Measurements from ENCODE around the gene ANKRD34A. TPM values are rescaled to one million over a fixed set of nuclear protein-coding genes. Genes with fewer than 3 reads are reported as not detected.

ANKRD34A gene
- total RNA-seq, 1 experiment from 2014 or later, result 0.77 TPM

GRCh38 chr1:146001709-146002108 is 37.3 kb upstream of the ANKRD34A start:
- Histone ChIP-seq H3K4me3 (ENCODE audit: low read depth, low read length) (no peak overlapping the region), H3K4me1 (peaks cover 4% of the 10 kb centered on the region; the same call in 1 of the 2 replicates), H3K36me3 (ENCODE audit: control insufficient read depth, insufficient read depth, low read length) (no peaks in the 10 kb centered on the region), H3K9me3 (no peaks in the 10 kb centered on the region), H3K27me3 (replicated peaks; ENCODE audit: control insufficient read depth, insufficient read depth, low read length) (no peaks in the 10 kb centered on the region)
- H3K27me3 Mint-ChIP-seq (ENCODE audit: insufficient read depth, unreplicated experiment), result no peaks in the 10 kb centered on the region
- peaks cover 11% of the 10 kb centered on the region for H3K4me1 Mint-ChIP-seq (ENCODE audit: low read depth, unreplicated experiment)
- peaks cover under 1% of the 10 kb centered on the region for H3K36me3 Mint-ChIP-seq (ENCODE audit: insufficient read depth, unreplicated experiment)
- ChIA-PET CTCF (interaction anchor here (0.6 kb wide), 1 partner anchor 12 kb away, joined by 3 read pairs; no protein-coding TSS in a partner anchor), POLR2A (no interaction called here)
- DNase-seq, result no peak
- BruUV-seq (replicated peaks), result no TSS peak
- H3K9me3 Mint-ChIP-seq (ENCODE audit: unreplicated experiment), result no peaks in the 10 kb centered on the region
- no peak overlapping the region for H3K27ac Mint-ChIP-seq (ENCODE audit: unreplicated experiment)
- H3K4me3 Mint-ChIP-seq (ENCODE audit: unreplicated experiment), result no peak overlapping the region
- TF ChIP-seq CTCF (IDR thresholded peaks at IDR 0.05; ENCODE audit: insufficient read depth in 1 of 2, low read depth in 1 of 2, low read length in 1 of 2, severe bottlenecking in 1 of 2, unreplicated experiment in 1 of 2), result no peak
- intact Hi-C loops (cut with micrococcal nuclease; ENCODE audit: unreplicated experiment), result no loop called here

GRCh38 chr1:145999321-146000024 is 35.1 kb upstream of the ANKRD34A start:
- peaks cover 15% of the 10 kb centered on the region for H3K4me1 Mint-ChIP-seq (ENCODE audit: low read depth, unreplicated experiment)
- no peaks in the 10 kb centered on the region for H3K27me3 Mint-ChIP-seq (ENCODE audit: insufficient read depth, unreplicated experiment)
- no peak overlapping the region for H3K4me3 ChIP-seq (ENCODE audit: low read depth, low read length)
- H3K9me3 ChIP-seq, result no peaks in the 10 kb centered on the region
- peaks cover 12% of the 10 kb centered on the region; the same call in 1 of the 2 replicates for H3K4me1 ChIP-seq
- no peaks in the 10 kb centered on the region for H3K9me3 Mint-ChIP-seq (ENCODE audit: unreplicated experiment)
- H3K27ac Mint-ChIP-seq (ENCODE audit: unreplicated experiment), result no peak overlapping the region
- no peak for TF ChIP-seq CTCF (IDR thresholded peaks at IDR 0.05; ENCODE audit: insufficient read depth in 1 of 2, low read depth in 1 of 2, low read length in 1 of 2, severe bottlenecking in 1 of 2, unreplicated experiment in 1 of 2)
- intact Hi-C loops (cut with micrococcal nuclease; ENCODE audit: unreplicated experiment), result no loop called here
- H3K36me3 ChIP-seq (ENCODE audit: control insufficient read depth, insufficient read depth, low read length), result peaks cover 2% of the 10 kb centered on the region; the same call in 1 of the 2 replicates
- DNase-seq, result no peak
- BruUV-seq (replicated peaks), result no TSS peak
- H3K4me3 Mint-ChIP-seq (ENCODE audit: unreplicated experiment), result no peak overlapping the region
- POLR2A ChIA-PET, result no interaction called here
- peaks cover 17% of the 10 kb centered on the region for H3K36me3 Mint-ChIP-seq (ENCODE audit: insufficient read depth, unreplicated experiment)
- CTCF ChIA-PET, result no interaction called here
- H3K27me3 ChIP-seq (replicated peaks; ENCODE audit: control insufficient read depth, insufficient read depth, low read length), result no peaks in the 10 kb centered on the region

- TF ChIP-seq CTCF (IDR thresholded peaks at IDR 0.05; ENCODE audit: insufficient read depth in 1 of 2, low read depth in 1 of 2, low read length in 1 of 2, severe bottlenecking in 1 of 2, unreplicated experiment in 1 of 2), result no peak
- Histone ChIP-seq H3K4me1 (peaks cover 13% of the 10 kb centered on the region; the same call in 1 of the 2 replicates), H3K4me3 (ENCODE audit: low read depth, low read length) (no peak overlapping the region; the same call in 1 of the 2 replicates), H3K27me3 (replicated peaks; ENCODE audit: control insufficient read depth, insufficient read depth, low read length) (no peaks in the 10 kb centered on the region), H3K9me3 (no peaks in the 10 kb centered on the region), H3K36me3 (ENCODE audit: control insufficient read depth, insufficient read depth, low read length) (peaks cover 13% of the 10 kb centered on the region; the same call in 1 of the 2 replicates)
- Mint-ChIP-seq H3K9me3 (ENCODE audit: unreplicated experiment) (no peaks in the 10 kb centered on the region), H3K4me3 (ENCODE audit: unreplicated experiment) (peak overlapping the region; percentile 84), H3K27ac (ENCODE audit: unreplicated experiment) (peak overlapping the region; percentile 93), H3K4me1 (ENCODE audit: low read depth, unreplicated experiment) (peaks cover 15% of the 10 kb centered on the region), H3K27me3 (ENCODE audit: insufficient read depth, unreplicated experiment) (no peaks in the 10 kb centered on the region), H3K36me3 (ENCODE audit: insufficient read depth, unreplicated experiment) (peaks cover 35% of the 10 kb centered on the region)
- ChIA-PET POLR2A (no interaction called here), CTCF (interaction anchor here (1.0 kb wide), 1 partner anchor 18 kb away, joined by 7 read pairs; no protein-coding TSS in a partner anchor)
- no peak for DNase-seq
- BruUV-seq (replicated peaks), result no TSS peak
- intact Hi-C loops (cut with micrococcal nuclease; ENCODE audit: unreplicated experiment), result no loop called here
Observed at GRCh38 chr1:145997718-145998023, 33.3 kb upstream of the ANKRD34A start.

Measured in Caco-2 (cell line).